NCI-H2107 treated with DMSO at 0.1 percent for 48 hours (cell line): ENCODE data around the gene RAB31.

Experiments
- DNase-seq: peaks from one replicate; lab custom pipeline; 2025; ENCODE audit not compliant: unreplicated experiment; lab: John Stamatoyannopoulos, UW

Gene RAB31

GRCh38 chr18:9814431-9814830, 106.3 kb downstream of the RAB31 start:
- DNase-seq, result no peak

- no peak for DNase-seq
Measured at GRCh38 chr18:9817286-9817685, 109.2 kb downstream of the RAB31 start.

DNA sequence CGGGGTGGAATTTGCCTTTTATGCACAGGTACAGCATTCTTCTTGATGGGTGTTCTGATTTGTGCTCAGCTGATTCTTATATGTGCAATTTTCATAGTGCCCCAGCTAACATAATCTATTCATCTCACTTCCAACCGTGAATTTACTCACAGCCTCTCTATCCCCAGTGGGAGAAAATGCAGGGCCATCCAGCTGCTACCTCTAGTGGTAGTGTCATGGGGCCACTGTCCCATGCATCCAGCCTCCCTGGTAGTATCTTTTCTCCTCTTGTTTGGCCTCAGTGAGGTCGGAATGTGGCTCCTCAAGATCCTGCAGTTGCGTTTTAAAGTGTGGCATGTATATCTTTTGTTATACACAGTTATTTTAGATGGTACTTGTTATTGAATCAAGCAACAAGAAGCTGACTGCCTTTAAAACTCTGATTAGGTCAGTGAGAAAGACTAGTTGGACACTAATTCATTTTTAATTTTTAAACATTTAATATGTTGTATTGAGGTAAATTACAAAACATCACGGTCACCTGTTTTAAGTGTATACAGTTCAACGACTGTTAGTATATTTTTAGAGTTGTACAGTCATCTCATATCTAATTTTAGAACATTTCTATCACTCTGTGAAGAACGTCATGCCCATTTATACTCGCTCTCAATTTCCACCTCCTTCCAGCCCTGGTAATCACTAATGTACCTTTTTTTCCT, 109.8 kb downstream of the RAB31 start:
- DNase-seq, result no peak

DNA sequence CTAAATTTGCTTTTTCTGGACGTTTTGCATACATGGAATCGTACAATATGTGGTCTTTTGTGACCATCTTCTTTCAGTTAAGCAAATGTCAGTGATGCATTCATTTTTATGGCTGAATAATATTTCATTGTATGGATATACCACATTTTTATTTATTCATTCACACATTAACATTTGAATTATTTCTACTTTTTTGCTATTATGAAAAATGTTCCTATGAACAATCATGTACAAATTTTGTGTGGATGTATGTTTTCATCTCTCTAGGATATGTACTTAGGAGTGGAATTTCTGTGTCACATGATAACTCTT, 110.3 kb downstream of the RAB31 start:
- no peak for DNase-seq

DNA sequence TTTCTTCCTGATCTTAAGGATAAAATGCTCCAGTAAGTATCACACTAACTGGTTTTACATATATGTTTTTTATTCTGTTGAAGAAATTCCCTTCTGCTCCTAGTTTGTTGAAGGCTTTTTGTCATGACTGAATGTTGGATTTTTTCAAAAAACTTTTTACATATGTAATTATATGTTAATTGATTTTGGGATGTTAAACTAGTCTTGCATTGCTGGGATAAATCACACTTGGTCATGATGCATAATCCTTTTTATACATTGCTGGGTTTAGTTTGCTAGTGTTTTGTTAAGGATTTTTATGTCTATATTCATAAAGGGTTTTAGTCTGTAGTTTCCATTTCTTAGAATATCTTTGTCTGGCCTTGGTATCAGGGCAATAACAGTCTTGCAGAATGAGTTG, 112.0 kb downstream of the RAB31 start:
- no peak for DNase-seq

DNA sequence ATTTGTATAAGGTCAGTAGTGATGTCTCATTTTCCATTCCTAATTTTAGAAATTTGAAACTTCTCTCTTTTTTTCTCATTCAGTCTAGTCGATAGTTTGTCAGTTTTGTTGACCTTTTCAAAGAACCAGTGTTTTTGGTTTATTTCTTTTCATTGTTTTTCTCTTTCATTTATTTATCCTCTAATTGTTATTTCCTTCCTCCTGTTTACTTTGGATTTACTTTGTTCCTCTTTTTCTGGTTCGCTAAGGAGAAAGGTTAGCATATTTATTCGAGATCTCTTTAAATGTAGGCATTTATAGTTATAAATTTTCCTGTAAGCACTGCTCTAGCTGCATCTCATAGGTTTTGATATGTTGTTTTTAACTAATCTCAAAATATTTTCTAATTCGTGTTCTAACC, 112.6 kb downstream of the RAB31 start:
- no peak for DNase-seq

DNA sequence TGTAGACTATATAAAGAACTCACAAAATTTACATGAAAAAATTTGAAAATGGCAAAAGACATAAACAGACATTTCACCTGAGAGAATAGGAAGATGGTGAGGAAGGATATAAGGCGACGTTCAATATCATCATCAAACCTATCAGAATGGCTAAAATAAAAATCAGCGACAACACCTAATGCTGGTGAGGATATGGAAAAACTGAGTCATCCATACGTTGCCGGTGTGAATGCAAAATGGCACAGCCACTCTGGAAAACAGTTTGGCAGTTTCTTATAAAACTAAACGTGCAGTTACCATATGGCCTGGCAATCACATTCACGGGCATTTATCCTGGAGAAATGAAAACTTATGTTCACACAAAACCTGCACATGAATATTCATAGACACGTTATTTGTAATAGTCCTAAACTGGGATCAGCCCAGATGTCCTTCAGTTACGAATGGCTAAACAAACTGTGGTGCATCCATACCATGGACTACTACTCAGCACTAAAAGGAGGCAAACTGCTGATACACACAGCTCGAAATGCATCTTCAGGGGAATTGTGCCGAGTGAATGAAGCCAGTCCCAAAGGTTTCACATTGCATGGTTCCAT, 114.6 kb downstream of the RAB31 start:
- no peak for DNase-seq

DNA sequence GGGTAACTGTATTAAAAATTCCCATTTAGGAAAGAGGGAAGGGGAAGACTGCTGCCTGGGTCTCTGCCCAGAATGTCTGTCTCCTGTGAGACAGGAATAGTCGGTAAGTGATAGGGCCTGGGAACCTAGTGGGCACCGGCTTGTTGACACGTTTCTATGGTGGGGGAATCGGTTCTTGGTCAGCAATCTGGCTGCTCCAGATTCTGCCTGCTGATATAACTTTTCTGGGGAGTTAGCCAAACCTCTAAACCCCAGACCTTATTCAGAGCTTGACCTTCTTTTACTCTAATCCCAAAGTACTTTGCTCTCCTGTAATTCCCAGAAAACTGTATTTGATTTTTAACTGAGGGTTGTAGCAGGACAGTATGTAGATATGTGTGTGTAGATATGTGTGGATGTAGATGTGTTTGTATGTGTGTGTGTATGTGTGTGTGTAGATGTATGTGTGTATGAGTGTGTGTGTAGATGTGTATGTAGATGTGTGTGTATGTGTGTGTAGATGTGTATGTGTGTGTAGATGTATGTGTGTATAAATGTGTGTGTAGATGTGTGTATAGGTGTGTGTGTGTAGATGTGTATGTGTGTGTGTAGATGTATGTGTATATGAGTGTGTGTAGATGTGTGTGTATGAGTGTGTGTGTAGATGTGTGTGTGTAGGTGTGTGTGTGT, 115.8 kb downstream of the RAB31 start:
- no peak for DNase-seq

- no peak for DNase-seq
Measured at GRCh38 chr18:9824474-9824832, 116.4 kb downstream of the RAB31 start.

- DNase-seq, result no peak
Measured at GRCh38 chr18:9824952-9825371, 116.9 kb downstream of the RAB31 start.

GRCh38 chr18:9825571-9826073, 117.5 kb downstream of the RAB31 start:
- no peak for DNase-seq

- no peak for DNase-seq
Measured at GRCh38 chr18:9826685-9827084, 118.6 kb downstream of the RAB31 start.

GRCh38 chr18:9827211-9827792, 119.2 kb downstream of the RAB31 start:
- no peak for DNase-seq

GRCh38 chr18:9827793-9828505, 119.8 kb downstream of the RAB31 start:
- DNase-seq, result no peak

GRCh38 chr18:9828506-9829396, 120.7 kb downstream of the RAB31 start:
- DNase-seq, result no peak

DNA sequence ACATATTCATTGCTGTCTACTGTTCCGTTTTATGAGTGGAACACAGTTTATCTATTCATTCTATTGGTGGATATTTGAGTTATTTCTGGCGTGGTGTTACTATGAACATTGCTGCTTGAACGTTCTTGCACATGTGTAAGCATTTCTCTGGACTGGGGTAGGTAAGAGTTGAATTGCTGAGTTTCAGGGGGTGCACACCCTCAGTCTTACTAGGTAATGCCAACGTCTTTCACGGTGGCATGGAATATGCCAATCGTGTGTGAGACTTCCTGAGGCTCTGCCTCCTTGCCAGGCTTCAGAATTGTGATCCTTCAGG, 121.3 kb downstream of the RAB31 start:
- DNase-seq, result no peak

DNA sequence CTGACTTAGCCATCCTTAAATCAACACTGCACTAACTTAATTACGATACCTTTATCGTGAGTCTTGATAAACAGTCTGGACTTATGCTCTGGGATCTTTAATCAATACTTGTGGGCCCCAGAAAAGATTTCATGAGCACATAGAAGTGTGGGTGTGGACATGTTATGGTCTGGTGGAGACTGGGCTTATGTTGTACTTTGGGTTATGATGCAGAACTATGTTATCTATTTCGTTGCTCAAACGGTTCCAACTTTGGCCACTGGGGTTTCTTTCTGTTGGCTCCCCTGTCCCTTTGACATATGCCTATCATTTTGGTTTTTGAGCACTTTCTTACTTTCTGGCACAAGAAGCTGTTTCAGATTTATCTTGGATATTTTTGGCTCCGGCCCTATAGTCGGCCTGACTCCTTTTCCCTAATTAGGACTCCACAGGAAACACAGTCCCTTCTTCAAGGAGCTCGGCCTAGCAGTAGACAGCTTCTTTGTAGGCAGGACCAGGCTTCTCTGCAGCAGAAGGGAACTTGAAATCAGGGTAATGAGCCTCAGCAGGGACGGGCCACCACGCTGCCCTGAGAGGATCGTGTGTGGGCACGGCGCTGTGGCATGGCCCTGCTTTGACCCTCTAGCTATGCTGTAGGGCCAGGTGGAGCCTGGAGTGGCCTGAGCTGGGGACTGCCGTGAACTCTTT, 123.1 kb downstream of the RAB31 start:
- no peak for DNase-seq

DNA sequence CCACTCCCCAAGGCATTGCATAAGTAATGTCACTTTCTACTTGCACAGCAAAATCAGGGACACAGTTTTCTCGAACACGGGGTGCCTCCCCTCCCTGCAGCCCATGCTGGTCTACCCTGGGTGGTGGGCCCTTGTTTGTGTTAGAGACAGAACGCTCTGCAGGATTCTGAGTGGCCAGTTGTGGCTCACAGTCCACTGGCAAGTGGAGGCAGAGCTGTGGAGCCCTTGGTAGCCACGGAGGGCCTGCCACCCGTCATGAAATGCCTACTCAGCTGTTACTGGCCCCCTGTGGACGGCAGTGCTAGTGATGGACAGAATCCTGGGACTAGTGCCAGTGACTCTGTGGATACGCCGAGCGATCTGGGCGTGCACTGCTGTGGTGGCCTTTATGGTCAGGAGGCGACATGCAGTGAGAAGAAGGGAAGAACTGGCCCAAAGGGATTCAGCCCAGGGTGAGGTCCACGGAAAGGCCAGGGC, 123.7 kb downstream of the RAB31 start:
- no peak for DNase-seq

DNA sequence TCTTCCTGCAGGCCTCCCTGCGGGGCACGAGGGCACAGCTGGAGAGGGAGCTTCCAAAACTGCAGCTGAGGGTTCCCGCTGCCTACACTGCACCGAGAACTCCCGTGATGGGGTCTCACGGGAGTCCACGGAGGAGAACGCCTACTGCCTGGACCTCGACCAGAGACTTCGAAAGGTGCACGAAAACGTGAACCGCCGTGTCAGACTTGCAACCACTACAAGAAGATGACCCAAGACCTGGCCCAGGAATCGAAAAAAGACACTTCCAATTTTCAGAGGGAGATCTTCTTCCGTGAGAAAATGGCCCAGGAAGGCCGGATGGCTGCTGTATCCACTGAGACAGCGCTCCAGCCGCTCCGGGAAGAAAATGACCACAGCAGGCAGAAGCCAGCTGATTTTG, 124.8 kb downstream of the RAB31 start:
- no peak for DNase-seq

DNA sequence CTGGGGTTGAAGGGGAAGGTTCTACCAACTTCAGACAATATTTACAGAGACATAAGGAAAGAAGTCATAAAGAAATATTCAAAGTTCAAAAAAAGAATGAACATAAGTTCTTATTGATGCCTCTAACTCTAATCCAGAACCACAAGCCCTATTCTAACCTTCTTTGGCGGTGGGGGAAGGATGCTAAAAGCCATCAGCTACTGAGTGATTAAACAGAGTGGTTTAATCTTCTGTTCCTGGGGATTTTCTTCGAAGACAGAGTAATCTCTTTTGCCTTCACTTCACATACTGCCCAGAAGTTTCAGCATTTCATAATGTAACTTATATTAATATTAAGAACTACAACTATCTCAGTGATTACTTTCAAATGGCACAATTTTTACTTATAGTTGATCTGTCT, 126.5 kb downstream of the RAB31 start:
- no peak for DNase-seq
